ENCODE measurements around the gene SCNN1A.

The SCNN1A gene

DNA sequence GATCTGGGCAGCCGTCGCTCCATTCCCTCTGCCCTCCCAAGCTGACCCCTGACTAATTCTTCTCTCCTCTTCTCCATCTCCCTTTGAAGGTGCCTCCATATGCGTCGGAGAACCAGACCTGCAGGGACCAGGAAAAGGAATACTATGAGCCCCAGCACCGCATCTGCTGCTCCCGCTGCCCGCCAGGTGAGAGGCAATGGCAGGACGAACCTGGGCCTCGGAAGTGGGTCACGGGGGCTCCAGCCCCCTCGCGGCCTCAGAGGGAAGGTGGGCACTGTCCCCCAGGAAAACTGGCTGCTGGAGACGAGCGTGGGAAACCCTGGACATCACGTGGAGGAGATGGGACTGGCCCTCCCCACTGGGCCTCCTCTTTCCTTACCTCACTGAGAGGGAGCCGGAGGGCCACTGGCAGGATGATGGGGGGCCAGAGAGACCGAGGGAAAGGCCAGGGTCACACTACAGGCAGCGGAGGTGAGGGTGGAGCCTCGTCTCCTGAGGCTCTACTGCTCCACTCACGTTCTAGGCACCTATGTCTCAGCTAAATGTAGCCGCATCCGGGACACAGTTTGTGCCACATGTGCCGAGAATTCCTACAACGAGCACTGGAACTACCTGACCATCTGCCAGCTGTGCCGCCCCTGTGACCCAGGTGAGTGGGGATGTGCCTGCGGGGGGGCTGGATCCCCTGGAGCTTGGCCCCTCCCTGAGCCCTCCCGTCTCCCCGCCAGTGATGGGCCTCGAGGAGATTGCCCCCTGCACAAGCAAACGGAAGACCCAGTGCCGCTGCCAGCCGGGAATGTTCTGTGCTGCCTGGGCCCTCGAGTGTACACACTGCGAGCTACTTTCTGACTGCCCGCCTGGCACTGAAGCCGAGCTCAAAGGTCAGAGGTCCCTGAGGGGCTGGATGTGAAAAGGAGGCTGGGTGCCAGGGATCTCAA lies 9.4 kb upstream of the SCNN1A start:
- DNase-seq (ENCODE audit: low spot score), result no peak

DNA sequence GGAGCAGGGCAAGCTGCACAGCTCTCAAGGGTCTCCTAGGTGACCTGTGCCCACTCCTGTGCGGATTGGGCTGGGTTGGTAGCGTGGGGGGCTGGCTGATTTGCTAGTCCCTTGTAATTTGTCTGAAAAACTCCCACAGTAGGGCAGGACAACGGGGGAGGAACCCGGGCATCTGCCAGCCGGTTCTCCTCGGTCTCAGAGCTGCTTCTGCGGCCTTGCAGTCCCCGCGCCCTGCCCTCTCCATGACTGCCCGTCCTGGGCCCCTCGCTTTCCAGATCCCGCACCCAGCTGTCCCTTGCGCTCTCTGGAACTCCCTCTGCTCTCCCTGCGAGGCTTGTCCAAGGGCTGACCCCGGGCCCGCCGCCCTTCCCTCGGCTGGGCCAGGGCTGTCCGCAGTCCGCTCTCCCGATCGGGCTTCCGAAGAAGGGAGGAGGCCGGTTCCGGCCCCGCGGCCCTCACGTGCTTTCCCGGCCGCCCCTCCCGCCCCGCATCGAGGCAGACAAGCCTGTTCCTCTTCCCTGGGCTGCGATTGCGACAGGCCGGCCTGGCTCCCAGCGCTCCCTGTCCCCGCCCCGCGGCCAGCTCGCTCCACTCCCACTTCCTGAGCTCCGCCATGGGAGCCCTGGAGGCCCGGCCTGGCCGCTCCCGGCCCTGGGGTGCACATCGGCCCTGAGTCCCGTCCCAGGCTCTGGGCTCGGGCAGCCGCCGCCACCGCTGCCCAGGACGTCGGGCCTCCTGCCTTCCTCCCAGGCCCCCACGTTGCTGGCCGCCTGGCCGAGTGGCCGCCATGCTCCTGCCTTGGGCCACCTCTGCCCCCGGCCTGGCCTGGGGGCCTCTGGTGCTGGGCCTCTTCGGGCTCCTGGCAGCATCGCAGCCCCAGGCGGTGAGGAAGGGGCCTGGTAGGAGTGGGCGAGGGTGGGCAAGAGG lies 8.5 kb upstream of the SCNN1A start, which contains the start of gene LTBR:
Gene LTBR, plus strand, starts transcription at position 591 of the 927 bp plus-strand sequence. Its CDS starts 197 bp downstream, at position 788.
- DNase-seq (ENCODE audit: low spot score), result no peak

DNA sequence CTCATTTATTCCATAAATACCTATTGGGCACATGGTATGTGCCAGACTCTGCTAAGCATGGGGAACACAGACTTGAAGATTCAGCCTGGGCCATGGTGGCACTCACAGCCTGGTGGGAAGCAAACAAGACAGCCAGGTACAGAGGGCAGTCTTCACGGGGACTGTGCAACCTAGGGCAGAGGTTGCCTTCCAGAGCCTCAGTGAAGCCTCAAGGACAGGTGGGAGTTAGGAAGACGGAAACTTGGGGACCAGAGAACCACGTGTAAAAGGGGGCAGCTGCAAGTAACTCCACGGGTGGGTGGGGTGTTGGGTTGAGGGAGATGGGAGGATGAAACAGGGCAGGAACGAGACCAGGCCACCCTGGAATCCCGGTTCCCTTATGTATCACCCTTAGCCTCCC lies 7.6 kb upstream of the SCNN1A start:
- DNase-seq (ENCODE audit: low spot score), result no peak

DNA sequence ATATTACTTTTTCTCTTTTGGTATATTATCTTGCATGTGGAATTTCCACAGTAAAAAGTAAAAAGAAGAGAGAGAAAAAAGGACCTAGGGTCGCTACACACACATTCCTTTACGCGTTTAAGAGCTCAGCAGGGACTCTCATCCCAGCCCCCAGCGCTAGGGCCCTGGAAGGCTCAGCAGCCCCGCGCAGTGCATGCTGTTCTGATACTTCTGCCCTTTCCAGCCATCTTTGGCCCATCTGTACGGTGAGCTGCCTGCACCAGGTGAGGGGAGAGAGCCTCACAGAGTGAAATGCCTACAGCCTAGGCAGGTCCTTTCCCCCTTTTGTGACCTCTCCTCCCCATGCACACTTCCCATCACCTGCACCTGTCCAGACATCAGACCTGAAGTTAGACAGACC lies 7.0 kb upstream of the SCNN1A start:
- no peak for DNase-seq (ENCODE audit: low spot score)

DNA sequence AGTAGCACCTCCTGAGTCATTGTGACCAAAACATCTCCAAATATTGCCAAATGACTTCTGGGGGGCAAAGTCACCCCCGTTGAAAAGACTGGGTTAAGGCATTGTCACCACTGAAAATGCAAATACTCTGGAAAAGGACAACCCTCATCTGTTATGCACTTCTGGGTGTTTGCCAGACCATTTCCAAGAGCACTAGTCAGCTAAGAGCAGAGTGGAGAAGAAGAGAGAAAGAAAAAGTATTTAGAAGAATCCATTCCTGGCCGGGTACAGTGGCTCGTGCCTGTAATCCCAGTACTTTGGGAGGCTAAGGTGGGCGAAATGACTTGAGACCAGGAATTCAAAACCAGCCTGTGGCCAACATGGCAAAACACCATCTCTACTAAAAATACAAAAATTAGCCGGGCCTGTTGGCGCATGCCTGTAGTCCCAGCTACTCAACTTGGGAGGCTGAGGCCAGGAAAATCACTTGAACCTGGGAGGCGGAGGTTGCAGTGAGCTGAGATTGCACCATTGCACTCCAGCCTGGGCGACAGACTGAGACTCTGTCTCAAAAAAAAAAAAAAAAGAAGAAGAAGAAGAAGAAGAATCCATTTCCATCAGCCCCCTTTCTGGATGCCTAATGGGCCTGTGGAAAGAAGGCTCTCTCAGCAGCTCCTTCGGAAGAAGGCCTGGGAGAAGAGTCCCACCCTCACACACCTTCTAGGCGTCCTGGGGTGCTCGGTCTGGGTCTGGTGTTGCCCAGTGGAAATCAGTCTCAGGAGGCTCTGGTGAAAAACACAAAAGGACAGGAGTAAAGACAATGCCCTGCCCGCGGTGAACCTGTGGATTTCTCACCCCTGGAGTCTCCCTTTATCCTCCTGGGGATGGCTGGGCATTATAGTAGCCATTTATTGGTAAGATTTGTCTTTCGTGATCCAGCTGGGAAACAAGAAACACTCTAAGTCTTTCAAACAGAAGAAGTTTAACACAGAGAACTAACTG lies 5.1 kb upstream of the SCNN1A start:
- DNase-seq (ENCODE audit: low spot score), result no peak

DNA sequence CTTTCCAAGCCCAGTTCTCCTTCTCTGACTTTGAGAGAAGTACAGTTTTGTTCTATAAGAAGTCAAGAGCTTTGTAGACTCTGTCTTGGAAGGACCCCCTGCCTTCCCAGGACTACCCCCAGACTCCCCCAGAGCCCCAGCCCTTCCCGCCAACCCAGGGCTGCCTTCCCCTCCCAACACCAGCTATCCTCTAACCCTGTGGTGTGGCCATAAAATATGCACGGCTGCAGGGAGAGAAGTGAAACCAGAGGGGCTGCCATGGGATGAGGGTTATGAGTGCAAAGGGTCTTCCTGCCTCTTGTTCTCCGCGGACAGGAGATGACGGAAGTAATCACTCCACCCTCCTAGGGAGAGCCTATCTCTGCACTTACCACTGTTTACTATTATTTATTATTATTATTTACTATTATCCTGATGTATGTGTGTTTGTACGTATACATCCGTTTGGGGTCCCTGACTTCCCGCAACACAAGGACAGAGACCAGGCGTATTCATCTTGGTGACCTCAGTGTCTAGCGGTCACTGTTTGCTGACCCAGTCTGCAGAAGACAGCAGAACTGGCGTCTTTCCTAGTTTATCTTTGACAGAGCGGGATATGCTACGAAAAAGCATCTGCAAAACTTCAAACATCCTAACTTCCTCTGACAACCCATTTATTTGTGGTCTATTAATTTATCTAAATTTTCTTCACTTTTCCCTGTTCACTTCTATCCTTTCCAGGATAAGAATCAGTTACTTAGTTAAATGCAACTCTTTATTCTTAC lies 3.5 kb upstream of the SCNN1A start:
- no peak for DNase-seq (ENCODE audit: low spot score)

DNA sequence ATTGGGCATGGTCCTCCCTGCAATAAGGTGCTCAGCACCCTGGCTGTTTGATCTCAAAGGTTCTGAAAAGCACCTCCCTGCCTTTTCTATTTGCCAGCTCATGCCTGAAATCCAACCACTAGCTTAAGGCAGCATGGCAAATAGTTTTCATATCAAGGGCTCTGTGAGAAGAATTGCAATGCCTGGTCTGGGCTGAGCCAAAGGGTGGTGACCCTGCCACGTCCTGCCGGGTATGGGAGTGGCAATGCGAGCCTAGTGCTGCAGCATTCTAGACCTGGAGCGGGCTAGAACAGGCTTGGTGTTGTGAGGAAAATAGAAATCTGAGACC lies 2.3 kb upstream of the SCNN1A start:
- no peak for DNase-seq (ENCODE audit: low spot score)

DNA sequence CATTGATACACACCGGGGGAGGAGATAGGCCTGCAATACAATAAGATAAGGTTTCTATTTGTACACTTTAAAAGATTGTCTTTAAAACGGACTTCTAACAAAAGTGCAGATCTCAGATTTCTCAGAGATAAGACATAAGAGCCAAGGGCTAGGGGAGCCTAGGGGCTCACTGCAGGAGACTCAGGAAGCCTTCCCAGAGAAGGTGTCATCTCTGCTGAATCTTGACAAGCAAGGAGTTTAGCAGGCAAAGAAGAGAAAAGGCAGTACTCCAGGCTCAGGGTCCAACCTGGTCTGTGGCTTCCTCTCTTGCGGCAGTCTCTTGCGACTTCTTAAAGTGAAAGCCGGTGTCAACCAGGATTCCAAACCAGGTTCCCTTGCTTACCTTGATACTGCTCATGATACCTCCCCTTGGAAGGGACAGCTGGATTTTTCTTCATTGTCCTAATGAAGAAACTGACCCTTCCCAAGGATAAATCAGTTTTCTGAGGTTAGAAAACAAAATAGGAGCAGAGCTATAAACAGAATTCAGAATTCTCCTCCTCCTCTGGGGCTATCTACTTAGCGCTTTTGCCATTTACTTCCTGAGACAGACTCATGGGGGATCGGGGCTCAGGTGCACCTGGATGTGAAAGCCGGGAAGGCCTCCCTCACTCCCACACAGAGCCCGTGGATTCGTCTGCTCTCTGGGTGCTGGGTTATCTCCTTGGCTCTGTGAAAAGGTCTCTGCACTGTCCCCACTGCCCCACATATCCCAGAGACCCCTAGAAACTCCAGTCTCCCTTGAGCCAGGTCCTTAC lies 1.7 kb upstream of the SCNN1A start:
- DNase-seq (ENCODE audit: low spot score), result no peak

DNA sequence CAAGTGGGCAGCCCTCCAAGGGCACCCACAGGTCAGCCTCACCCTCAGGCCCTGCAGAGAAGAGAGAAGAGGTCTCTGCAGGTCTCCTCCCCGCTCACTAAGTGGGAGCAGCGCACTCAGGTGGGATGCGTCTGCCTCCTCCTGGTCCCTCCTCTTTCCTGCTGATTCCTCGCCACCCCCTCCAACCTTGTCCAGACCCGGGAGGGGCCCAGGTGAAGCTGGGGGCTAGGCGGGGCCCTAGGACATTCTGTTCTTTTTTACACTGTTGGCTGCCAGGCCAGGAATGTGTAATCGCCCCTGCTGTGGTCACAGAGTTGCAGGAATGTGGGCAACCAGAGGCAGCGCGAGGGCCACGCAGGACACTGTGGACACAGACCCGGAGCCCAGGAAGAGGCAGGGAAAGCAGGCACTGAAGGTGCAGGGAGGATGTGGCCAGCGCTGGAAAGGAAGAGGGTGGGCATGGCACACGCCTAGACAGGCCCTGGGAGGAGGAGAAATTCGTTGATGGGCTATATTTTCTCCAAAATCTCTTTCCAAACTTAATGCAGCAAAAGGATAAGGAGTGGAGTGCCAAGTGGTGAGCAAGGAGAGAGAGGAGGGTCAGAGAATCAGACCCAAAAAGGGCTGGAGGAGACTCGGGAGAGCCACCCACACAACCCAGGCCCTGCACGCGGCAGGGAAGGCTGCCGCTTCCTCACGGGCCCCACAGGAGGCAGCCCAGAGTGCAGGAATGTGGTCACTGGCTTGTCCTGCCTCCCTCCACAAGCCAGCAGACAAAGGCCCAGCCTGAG lies 911 bp upstream of the SCNN1A start:
- no peak for DNase-seq (ENCODE audit: low spot score)

DNA sequence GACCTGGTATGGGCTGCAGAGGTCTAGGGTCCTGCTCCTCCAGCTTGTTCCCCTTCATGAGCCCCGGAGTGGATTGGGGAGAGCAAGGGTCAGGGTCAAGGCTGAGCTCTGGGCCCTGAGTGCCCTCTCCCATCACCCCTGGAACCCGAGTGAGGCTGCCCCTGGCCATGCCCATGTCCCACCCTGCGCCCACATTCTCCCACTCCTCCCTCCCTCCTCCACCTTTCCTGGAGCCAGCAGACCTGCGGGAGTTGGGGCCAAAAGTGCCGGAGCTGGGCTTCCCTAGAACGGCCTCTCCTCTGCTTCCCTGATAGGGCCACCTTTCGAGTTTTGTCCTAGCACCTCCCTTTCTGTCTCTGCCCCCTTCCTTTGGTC lies 590 bp downstream of the SCNN1A start:
- DNase-seq (ENCODE audit: low spot score), result no peak

DNA sequence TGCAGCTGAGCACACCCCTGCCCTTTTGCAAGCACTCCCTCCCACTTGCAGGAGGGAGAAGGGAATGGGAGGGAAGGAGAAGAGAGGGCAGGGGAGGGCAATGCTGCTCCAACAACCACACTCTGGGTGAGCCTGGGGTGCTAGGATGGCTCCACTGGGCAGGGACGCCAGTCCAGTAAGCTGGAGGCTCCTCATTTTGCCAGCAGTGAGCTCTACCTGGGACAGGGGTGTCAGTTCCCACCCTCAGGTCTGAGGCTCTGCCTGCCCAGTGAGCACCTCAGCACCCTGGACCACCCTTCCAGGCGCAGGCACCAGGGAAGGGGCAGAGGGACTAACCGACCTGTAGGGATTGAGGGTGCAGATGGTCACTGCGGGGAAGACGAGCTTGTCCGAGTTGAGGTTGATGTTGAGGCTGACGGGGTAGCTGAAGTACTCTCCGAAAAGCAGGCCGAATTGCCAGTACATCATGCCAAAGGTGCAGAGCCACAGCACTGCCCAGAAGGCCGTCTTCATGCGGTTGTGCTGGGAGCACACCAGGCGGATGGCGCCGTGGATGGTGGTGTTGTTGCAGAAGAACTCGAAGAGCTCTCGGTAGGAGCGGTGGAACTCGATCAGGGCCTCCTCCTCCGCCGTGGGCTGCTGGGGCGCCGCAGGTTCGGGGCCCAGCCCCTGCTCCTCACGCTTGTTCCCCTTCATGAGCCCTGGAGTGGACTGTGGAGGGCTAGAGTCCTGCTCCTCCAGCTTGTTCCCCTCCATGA lies 1.2 kb downstream of the SCNN1A start:
- no peak for DNase-seq (ENCODE audit: low spot score)

DNA sequence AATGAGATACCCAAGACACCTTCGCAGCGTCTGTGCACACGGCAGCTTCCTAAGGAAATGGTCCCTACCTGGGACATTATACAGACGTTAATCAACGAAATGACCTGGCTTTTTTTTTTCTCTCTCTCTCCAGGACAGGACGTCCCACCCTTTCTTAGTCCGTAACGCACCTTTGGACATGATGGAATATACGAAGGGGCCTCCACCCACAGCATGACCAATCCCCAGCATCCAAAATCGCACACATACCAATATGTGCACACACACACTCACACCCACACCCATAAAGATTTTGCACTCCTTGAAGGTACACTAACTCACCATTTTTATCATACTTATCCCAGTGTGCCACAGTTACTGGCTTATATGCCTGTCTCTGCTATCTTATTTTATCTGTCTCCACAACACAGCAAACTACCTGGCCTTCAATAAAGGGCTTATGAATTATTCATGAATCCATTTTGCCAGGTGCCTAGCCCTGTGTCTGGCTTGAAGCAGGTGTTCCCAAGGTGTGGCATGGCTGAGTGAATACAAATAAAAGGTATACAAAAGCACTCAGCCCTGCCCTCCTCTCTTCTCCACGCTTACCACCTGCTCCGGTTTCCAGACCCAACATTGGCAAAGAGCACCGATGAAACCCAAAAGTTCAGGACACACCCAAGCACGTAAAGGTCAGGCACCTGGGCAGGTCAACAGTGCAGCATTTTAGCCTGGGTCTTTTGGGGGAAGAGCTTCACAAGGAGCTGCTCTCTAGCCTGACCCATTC lies 2.2 kb downstream of the SCNN1A start:
- DNase-seq (ENCODE audit: low spot score), result no peak

DNA sequence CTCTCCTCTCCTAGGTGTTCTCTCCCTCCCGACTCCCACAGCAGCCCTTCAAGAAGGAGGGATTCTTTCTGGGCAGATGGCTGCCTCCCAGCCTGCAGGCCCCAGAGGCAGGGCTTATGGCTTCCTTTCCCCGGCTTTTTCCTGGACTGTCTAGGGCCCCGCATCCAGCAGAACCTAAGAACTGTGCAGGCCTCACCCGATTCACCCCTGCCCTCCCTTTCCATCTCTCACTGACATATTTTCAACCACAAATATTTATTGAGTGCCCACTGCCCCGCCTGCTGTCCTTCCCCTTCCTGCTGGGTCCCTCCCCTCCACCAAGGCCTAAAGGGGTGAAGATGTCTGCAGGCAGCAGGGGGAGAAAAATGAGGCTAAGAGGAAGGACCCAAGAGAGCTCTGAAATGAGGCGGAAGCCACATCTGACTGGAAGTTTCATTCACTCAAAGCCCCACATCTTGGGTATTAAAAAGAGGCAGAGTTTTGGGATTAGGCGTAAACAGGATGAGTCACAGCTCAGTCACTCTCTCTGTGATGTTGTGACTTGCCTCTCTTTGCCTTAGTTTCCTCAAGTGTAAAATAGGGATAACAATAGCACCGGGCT lies 2.9 kb downstream of the SCNN1A start:
- no peak for DNase-seq (ENCODE audit: low spot score)

DNA sequence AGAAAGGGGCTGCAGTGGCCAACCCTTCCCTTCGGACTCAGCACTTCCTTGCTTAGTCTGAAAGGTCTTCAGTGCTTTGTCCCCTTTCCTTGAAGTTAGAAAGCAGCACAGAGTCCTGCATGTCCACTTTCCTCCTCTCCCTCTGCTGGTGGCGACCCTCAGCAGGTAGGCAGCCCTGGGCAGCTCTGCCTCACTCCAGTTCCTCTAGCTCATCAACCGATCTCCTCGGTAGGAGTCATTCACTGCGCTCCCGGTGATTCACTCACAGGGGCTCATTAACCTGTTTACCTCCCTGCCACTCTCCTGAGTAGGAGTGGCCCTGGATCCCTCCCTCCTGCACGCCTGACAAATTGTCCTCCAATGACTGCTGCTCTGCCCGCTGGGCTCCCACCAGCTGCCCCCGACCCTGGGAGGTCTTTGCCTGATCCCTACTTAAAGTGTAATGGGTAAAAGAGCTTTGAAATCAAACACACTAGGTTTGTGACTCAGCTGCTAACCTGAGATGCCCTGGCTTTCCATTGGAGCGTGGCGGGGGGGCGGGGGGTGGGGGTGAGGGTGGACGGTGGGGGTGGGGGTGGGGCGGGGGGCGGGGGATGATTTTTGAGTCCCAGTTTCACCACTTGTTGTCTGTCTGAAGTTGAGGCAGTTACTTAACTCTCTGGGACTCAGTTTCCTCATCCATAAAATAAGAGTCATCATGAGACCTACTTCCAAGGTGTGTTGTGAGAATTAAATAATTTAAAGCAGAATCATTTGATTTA lies 4.2 kb downstream of the SCNN1A start:
- no peak for DNase-seq (ENCODE audit: low spot score)

DNA sequence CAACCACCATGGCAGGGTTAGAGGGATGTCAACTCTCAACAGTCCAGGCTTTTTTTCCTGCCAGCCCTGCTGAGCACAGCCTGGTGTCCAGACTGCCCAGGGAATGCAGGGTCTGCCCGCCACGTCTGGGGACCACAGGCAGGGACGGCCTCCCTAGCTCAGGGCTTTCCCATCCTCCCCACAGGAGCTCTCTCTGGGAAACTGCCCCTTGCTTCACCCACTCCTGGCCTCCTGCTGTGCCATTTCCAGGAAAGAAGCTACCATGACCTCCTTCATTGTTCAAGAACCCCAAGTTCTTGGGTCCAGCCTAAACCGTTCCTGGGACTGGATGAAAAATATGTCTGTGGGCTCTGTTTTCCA lies 4.8 kb downstream of the SCNN1A start:
- DNase-seq (ENCODE audit: low spot score), result no peak

DNA sequence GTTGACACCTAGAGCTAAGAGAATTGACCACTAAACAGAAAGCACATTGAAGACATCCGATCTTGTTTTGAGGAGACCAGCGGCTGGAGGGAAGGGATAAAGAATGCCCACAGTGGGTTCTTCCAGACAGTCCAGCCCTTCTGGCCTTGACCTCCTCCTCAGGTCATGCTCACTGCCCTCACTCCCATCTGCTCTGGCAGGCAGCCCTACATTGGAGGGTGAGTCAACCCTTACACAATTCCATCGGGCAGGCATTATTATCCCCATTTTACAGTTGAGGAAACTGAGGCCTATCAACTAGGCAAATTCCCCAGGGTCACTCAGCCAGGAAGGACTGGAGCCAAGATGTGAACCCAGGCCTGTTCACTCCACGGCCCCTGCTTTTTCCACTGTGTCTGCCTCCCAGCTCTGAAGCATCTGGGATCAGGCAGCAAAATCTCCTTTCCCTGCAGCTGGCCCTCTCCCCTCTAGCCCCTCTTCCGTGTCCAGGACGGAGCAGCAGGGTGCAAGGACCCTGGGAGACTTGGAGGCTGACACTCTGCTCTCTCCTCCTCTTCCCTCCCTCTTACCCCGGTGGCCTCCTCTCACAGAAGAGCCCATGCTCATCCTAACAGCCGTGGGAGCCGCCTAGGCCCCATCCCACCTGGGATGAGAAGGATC lies 5.3 kb downstream of the SCNN1A start:
- DNase-seq (ENCODE audit: low spot score), result no peak
